ENCODE data around the gene ASS1.

ASS1 gene

GRCh38 chr9:130421802-130422276 lies 22.9 kb upstream of the ASS1 start:
- ChIA-PET CTCF (interaction anchor here (1.2 to 2.2 kb wide), 2 partner anchors 10 to 12 kb away, joined by 5 to 8 read pairs; no protein-coding TSS in a partner anchor), POLR2A (interaction anchor here (0.5 to 1.0 kb wide), 2 partner anchors 24 to 28 kb away, joined by 3 to 5 read pairs; no protein-coding TSS in a partner anchor)
- Histone ChIP-seq H3K36me3 (ENCODE audit: control insufficient read depth in 2 of 2, insufficient read depth in 1 of 2, low read length in 2 of 2) (no peaks in the 10 kb centered on the region), H3K4me3 (ENCODE audit: low read depth, low read length) (no peak overlapping the region), H3K4me1 (ENCODE audit: control insufficient read depth, insufficient read depth, low read length) (no peaks in the 10 kb centered on the region), H3K27ac (ENCODE audit: extremely low read depth, low read depth, low read length) (no peak overlapping the region), H3K9me3 (ENCODE audit: control insufficient read depth, insufficient read depth, low read depth, low read length) (no peaks in the 10 kb centered on the region)
- no peak for TF ChIP-seq OSR2 (tag by site-specific recombination; IDR thresholded peaks at IDR 0.05)
- no peak for TF ChIP-seq ZNF510 (tag by site-specific recombination; IDR thresholded peaks at IDR 0.05; ENCODE audit: insufficient replicate concordance)
- TF ChIP-seq SALL2 (tag by site-specific recombination; IDR thresholded peaks at IDR 0.05; ENCODE audit: borderline replicate concordance), result no peak
- TF ChIP-seq PRDM10 (tag by site-specific recombination; IDR thresholded peaks at IDR 0.05), result no peak
- peak; percentile 83 for TF ChIP-seq ZIC2 (tag by site-specific recombination; IDR thresholded peaks at IDR 0.05)

DNA sequence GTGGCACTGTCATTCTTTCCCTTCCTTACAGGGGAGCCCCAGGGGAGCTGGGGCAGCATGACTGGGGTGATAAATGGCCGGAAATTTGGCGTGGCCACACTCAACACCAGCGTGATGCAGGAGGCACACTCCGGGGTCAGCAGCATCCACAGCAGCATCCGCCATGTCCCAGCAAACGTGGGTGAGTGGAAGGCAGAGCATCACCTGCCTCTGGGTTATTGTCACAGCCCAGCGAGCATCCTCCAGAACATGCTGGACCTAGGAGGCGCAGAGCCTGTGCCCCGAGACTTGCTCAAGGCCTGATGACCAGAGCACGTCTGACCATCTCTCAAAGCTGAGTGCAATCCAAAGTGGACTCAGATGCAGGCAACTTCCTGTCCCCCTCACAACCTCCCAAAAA lies 22.2 kb upstream of the ASS1 start:
- Histone ChIP-seq H3K4me1 (ENCODE audit: control insufficient read depth, insufficient read depth, low read length) (no peaks in the 10 kb centered on the region), H3K4me3 (ENCODE audit: low read depth, low read length) (no peak overlapping the region), H3K27ac (ENCODE audit: extremely low read depth, low read depth, low read length) (no peak overlapping the region), H3K9me3 (ENCODE audit: control insufficient read depth, insufficient read depth, low read depth, low read length) (no peaks in the 10 kb centered on the region), H3K36me3 (ENCODE audit: control insufficient read depth in 2 of 2, insufficient read depth in 1 of 2, low read length in 2 of 2) (no peaks in the 10 kb centered on the region)
- ChIA-PET POLR2A (interaction anchor here (1.0 kb wide), 1 partner anchor 24 kb away, joined by 5 read pairs; no protein-coding TSS in a partner anchor), CTCF (interaction anchor here (1.3 to 2.2 kb wide), 3 partner anchors 9 to 260 kb away, joined by 4 to 8 read pairs (median 5); no protein-coding TSS in a partner anchor)
- TF ChIP-seq ZNF555 (tag by site-specific recombination; conservative IDR thresholded peaks at IDR 0.05) (no peak), SETDB1 (IDR thresholded peaks at IDR 0.05; ENCODE audit: insufficient read length, low read length) (no peak), ZNF335 (tag by site-specific recombination; conservative IDR thresholded peaks at IDR 0.05) (no peak), ZNF707 (tag by site-specific recombination; IDR thresholded peaks at IDR 0.05) (no peak), ZNF843 (tag by site-specific recombination; IDR thresholded peaks at IDR 0.05) (no peak), SP7 (tag by site-specific recombination; IDR thresholded peaks at IDR 0.05) (no peak), OVOL3 (tag by site-specific recombination; IDR thresholded peaks at IDR 0.05) (no peak), RBAK (tag by site-specific recombination; IDR thresholded peaks at IDR 0.05) (no peak), KLF9 (tag by site-specific recombination; IDR thresholded peaks at IDR 0.05; ENCODE audit: low read depth) (no peak), ZNF214 (tag by site-specific recombination; IDR thresholded peaks at IDR 0.05; ENCODE audit: borderline replicate concordance) (no peak), PRDM1 (tag by site-specific recombination; IDR thresholded peaks at IDR 0.05) (no peak), ZNF692 (tag by site-specific recombination; IDR thresholded peaks at IDR 0.05) (no peak), ZNF791 (tag by site-specific recombination; IDR thresholded peaks at IDR 0.05) (no peak), ZNF677 (tag by site-specific recombination; IDR thresholded peaks at IDR 0.05) (no peak), ZBTB48 (tag by site-specific recombination; IDR thresholded peaks at IDR 0.05) (no peak)
- TF ChIP-seq, protein P1, sequence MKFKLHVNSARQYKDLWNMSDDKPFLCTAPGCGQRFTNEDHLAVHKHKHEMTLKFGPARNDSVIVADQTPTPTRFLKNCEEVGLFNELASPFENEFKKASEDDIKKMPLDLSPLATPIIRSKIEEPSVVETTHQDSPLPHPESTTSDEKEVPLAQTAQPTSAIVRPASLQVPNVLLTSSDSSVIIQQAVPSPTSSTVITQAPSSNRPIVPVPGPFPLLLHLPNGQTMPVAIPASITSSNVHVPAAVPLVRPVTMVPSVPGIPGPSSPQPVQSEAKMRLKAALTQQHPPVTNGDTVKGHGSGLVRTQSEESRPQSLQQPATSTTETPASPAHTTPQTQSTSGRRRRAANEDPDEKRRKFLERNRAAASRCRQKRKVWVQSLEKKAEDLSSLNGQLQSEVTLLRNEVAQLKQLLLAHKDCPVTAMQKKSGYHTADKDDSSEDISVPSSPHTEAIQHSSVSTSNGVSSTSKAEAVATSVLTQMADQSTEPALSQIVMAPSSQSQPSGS (tag by site-specific recombination; IDR thresholded peaks at IDR 0.05; ENCODE audit: low read depth), result no peak
